D721Med (cell line): ENCODE results near the gene CDC25A.
"Not testable (repeated sequence)": the region's sequence is repeated elsewhere in the genome, so short reads cannot be mapped to it uniquely, and the experiment has no call there.

Source experiments
- DNase-seq: peaks from one replicate; pipeline ENCODE4 v3.0.0; 2011; ENCODE audit warnings: low spot score; ENCODE audit not compliant: insufficient read length
- FAIRE-seq: peaks from 2 replicates; lab custom pipeline; 2011; peaks lifted over from hg19 to GRCh38; lab: Jason Lieb, UNC
- TF ChIP-seq, protein P1 (sequence below): IDR thresholded peaks from 2 replicates; pipeline ENCODE4 v1.5.1; 2012; ENCODE audit warnings: mild to moderate bottlenecking, control low read depth; ENCODE audit not compliant: insufficient read depth; ENCODE audit errors: missing control alignments

The CDC25A gene

DNA sequence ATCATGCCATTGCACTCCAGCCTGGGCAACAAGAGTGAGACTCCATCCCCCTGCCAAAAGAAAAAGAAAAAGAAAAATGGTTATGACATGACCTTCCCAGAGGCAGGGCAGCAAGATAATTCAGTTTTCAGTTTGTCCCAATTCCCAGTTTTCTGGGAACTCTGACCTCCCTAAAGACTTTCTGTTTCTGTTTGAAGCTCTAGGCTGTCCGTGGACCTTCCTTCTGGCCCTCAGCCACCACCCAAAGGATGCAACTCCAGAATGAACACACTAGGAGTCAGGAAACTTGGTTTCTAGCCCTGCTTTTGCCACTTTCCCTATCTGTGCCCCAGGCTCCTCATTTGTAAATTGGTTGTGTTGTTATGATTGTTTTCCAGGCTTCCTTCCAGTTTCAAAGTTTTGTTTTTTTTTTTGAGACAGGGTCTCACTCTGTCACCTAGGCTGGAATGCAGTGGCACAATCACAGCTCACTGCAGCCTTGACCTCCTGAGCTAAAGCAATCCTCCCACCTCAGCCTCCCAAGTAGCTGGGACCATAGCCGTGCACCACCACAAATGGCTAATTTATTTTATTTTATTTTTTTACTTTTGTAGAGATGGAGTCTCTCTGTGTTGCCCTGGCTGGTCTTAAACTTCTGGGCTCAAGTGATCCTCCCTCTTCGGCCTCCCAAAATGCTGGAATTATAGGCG lies 68.6 kb downstream of the CDC25A start:
- TF ChIP-seq, protein P1, sequence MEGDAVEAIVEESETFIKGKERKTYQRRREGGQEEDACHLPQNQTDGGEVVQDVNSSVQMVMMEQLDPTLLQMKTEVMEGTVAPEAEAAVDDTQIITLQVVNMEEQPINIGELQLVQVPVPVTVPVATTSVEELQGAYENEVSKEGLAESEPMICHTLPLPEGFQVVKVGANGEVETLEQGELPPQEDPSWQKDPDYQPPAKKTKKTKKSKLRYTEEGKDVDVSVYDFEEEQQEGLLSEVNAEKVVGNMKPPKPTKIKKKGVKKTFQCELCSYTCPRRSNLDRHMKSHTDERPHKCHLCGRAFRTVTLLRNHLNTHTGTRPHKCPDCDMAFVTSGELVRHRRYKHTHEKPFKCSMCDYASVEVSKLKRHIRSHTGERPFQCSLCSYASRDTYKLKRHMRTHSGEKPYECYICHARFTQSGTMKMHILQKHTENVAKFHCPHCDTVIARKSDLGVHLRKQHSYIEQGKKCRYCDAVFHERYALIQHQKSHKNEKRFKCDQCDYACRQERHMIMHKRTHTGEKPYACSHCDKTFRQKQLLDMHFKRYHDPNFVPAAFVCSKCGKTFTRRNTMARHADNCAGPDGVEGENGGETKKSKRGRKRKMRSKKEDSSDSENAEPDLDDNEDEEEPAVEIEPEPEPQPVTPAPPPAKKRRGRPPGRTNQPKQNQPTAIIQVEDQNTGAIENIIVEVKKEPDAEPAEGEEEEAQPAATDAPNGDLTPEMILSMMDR, result no peak
- no peak for FAIRE-seq
- DNase-seq, result no peak

DNA sequence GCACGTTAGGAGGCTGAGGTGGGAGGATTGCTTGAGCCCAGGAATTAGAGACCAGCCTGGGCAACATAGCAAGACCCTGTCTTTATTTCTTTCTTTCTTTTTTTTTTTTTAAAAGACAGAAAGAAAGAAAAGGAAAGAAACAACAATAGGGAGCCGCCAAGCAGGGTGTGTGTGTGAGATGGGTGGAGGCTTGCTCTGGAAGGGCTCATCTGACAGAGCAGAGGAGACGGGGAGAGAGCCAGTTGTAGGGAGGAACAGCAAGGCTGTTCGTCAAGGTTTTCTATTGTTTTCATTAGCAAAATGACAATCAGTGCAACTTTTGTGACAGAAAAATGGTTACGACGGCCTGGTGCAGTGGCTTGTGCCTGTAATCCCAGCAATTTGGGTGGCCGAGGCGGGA lies 69.3 kb downstream of the CDC25A start:
- TF ChIP-seq, protein P1, result no peak
- DNase-seq, result no peak
- FAIRE-seq, result no peak

DNA sequence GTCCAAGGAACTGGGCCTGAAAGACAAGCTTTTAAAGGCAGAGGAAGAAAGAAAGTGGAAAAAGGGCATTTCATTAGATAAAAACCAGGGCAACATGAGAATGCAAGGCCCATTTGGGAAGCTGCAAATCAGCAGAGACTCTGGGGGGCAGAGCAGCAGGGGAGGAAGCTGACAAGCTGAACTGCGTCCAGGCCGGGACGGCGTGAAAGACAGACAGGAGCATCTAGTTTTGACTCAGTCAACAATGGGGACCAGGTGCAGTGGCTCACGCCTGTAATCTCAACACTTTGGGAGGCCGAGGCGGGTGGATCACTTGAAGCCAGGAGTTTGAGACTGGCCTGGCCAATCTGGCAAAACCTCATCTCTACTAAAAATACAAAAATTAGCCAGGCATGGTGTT lies 69.9 kb downstream of the CDC25A start:
- TF ChIP-seq, protein P1, result no peak
- no peak for DNase-seq
- no peak for FAIRE-seq

DNA sequence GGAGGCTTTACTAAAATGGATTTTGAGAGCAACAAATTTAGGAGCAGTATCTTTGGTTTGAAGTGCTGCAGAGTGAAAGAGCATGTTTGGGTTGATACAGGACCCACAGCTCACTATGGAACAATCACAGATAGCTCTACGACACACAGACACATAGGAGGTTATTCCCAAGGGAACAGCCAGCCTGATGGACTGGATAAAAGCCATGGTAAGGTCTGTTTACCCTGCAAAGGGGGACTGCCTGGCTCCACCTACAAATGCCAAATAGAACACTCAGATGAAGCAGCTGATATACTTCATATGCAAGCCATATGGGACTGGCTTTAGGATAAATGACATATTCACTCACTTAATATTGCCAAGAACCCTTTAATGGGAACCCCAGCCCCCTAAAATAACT lies 75.4 kb downstream of the CDC25A start:
- DNase-seq (no peak), FAIRE-seq (no peak)
- TF ChIP-seq, protein P1, result no peak

DNA sequence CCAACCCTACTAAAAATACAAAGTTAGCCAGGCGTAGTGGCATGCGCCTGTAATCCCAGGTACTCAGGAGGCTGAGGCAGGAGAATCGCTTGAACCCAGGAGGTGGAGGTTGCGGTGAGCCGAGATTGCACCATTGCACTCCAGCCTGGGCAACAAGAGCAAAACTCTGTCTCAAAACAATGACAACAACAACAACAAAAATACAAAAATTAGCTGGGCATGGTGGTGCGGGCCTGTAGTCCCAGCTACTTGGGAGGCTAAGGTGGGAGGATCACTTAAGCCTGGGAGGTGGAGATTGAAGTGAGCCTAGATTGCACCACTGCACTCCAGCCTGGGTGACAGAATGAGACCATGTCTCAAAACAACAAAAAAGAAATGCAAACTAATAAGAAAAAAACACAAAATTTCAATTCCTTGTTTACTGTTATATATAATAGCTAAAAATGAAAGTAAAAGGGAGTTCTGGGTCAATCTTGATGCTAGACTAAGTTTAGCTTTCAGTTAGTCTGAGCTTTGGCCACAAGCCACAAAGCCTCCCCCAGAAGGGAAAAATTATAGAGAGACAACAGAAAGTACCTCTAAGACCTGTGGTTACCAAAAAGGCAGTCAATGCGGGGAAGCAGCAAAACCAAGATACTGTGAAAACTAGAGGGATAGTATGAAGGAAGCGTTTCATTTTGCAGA lies 76.0 kb downstream of the CDC25A start:
- not testable (repeated sequence) for FAIRE-seq, DNase-seq

DNA sequence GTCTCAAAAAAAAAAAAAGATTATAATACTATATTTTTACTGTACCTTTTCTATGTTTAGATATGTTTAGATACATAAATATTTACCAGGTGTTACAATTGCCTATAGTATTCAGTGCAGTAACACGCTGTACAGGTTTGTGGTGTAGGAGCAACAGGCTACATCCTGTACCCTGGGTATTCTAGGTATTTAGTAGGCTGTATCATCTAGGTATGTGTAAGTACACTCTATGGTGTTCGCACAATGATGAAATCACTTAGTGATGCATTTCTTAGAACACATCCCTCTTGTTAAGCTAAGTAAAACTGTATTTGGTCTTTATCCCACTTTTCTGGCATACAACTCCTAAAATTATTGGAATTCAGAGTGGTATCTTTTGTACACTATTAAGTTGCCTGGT lies 77.8 kb downstream of the CDC25A start:
- TF ChIP-seq, protein P1, result no peak
- DNase-seq (no peak), FAIRE-seq (no peak)

DNA sequence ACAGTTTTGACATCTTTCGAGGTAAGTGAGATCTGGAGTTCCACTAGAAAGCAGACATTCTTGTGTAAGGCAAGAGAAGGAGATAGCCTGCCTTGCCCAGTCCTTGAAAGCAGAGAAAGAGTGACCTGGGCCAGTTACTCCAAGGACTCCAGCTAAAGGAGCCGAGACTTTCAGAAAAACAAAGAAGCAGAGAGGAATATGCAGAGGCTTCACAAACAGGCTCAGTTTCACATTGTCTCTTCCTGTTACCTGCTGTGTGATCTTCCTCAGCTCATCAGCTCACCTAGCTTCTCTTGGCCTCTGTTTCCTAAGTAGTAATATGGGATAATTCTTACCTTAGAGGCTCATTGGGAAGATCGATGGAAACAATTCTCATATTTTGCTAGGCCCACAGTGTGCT lies 81.0 kb downstream of the CDC25A start:
- TF ChIP-seq, protein P1, result no peak
- FAIRE-seq (no peak), DNase-seq (no peak)
